AG04450 (cell line): ENCODE measurements around the gene CDK6. TPM values are rescaled to one million over a fixed set of nuclear protein-coding genes. Genes with fewer than 3 reads are reported as not detected.

Source experiments
- CTCF ChIA-PET: fragments of 300-600, 350-600 bp; formaldehyde crosslinking; extraction: SDS; loops from one replicate; lab custom pipeline; 2022; ENCODE audit warnings: antibody characterized with exemption, inconsistent platforms; lab: Charles Lee
- POLR2A ChIA-PET: fragments of 350-600 bp; formaldehyde crosslinking; extraction: SDS; loops from one replicate; lab custom pipeline; 2021; ENCODE audit warnings: antibody characterized with exemption, inconsistent platforms; lab: Yijun Ruan, JAX
- DNase-seq: peaks from one replicate; pipeline ENCODE4 v3.0.0-alpha.2; 2011; ENCODE audit warnings: low read depth, low spot score
- H3K27ac ChIP-seq: one replicate; pipeline ENCODE4 v1.5.1; 2012; ENCODE audit warnings: low read depth, low read length, control low read depth
- H3K27me3 ChIP-seq: one replicate; pipeline ENCODE4 v1.6.0; 2012; ENCODE audit warnings: low read length; ENCODE audit not compliant: control insufficient read depth, insufficient read depth
- H3K4me3 ChIP-seq: 2 replicates; pipeline ENCODE4 v1.5.1; 2011; ENCODE audit warnings: mild to moderate bottlenecking, low read depth, low read length, control low read depth
- H3K9me3 ChIP-seq: 2 replicates; pipeline ENCODE4 v1.5.1; 2012; ENCODE audit warnings: low read length; ENCODE audit not compliant: control insufficient read depth, insufficient read depth
- CTCF ChIP-seq: IDR thresholded peaks from 2 replicates; pipeline ENCODE4 v1.5.1; 2011; ENCODE audit warnings: low read depth, low read length, control low read depth, inconsistent platforms
- polyA plus RNA-seq: library from polyadenylated mRNA; depleted of rRNA; stranded (reverse); fragments of >200 nt; gene quantifications from 2 replicates; pipeline ENCODE4 v1.2.3, GENCODE V29; 2011

Gene CDK6
- polyA plus RNA-seq, 1 experiment = 40.6 TPM

- no peak for TF ChIP-seq CTCF
- H3K27me3 ChIP-seq = no peaks in the 10 kb centered on the region
- no peak for DNase-seq
- ChIA-PET CTCF (no interaction called here), POLR2A (no interaction called here)
- H3K4me3 ChIP-seq = no peak overlapping the region
- no peaks in the 10 kb centered on the region for H3K9me3 ChIP-seq
- H3K27ac ChIP-seq = no peak overlapping the region
These were observed 11.4 kb downstream of the CDK6 start for GRCh38 chr7:92824901-92825480.

- H3K9me3 ChIP-seq = no peaks in the 10 kb centered on the region
- H3K27ac ChIP-seq = no peak overlapping the region
- POLR2A ChIA-PET = interaction anchor here (0.6 kb wide), 1 partner anchor 134 kb away, joined by 3 read pairs; no protein-coding TSS in a partner anchor
- no peaks in the 10 kb centered on the region for H3K27me3 ChIP-seq
- no peak for TF ChIP-seq CTCF
- CTCF ChIA-PET = no interaction called here
- no peak for DNase-seq
- H3K4me3 ChIP-seq = no peak overlapping the region
These were observed 11.9 kb downstream of the CDK6 start for GRCh38 chr7:92824450-92824849.

- no peak overlapping the region for H3K27ac ChIP-seq
- DNase-seq = no peak
- POLR2A ChIA-PET = interaction anchor here (0.6 kb wide), 1 partner anchor 259 kb away, joined by 4 read pairs; no protein-coding TSS in a partner anchor
- H3K9me3 ChIP-seq = no peaks in the 10 kb centered on the region
- no peaks in the 10 kb centered on the region for H3K27me3 ChIP-seq
- no peak for TF ChIP-seq CTCF
- no peak overlapping the region for H3K4me3 ChIP-seq
- CTCF ChIA-PET = interaction anchor here (0.6 to 0.9 kb wide), 4 partner anchors 47 to 570 kb away, joined by 3 to 6 read pairs (median 4); no protein-coding TSS in a partner anchor
These were observed 13.3 kb downstream of the CDK6 start for GRCh38 chr7:92823042-92823441.

GRCh38 chr7:92820191-92820590 is 16.2 kb downstream of the CDK6 start:
- Histone ChIP-seq H3K27ac (no peak overlapping the region), H3K9me3 (no peaks in the 10 kb centered on the region; the same call in 1 of the 2 replicates), H3K4me3 (no peak overlapping the region), H3K27me3 (no peaks in the 10 kb centered on the region)
- ChIA-PET CTCF (interaction anchor here (0.6 kb wide), 1 partner anchor 218 kb away, joined by 3 read pairs; no protein-coding TSS in a partner anchor), POLR2A (interaction anchor here (0.6 kb wide), 1 partner anchor 217 kb away, joined by 3 read pairs; no protein-coding TSS in a partner anchor)
- no peak for TF ChIP-seq CTCF
- DNase-seq = no peak

GRCh38 chr7:92817398-92817797 is 19.0 kb downstream of the CDK6 start:
- POLR2A ChIA-PET = no interaction called here

More at GRCh38 chr7:92817398-92817797, 19.0 kb downstream of the CDK6 start:
- H3K9me3 ChIP-seq = no peaks in the 10 kb centered on the region; the same call in 1 of the 2 replicates
- TF ChIP-seq CTCF = no peak
- CTCF ChIA-PET = interaction anchor here (1.0 kb wide), 1 partner anchor 227 kb away, joined by 3 read pairs; no protein-coding TSS in a partner anchor
- H3K4me3 ChIP-seq = no peak overlapping the region
- no peak overlapping the region for H3K27ac ChIP-seq
- H3K27me3 ChIP-seq = no peaks in the 10 kb centered on the region
- no peak for DNase-seq
